Chondrocyte (in vitro differentiated cells): ENCODE results near the gene GUCY1A2. TPM values are rescaled to one million over a fixed set of nuclear protein-coding genes. Genes with fewer than 3 reads are reported as not detected.

Experiments
- DNase-seq: peaks from one replicate; pipeline ENCODE4 v3.0.0; 2021; ENCODE audit warnings: mixed read lengths, low spot score
- H3K27ac Mint-ChIP-seq: one replicate; pipeline ENCODE4 v1.8.0; 2021; ENCODE audit warnings: mild to moderate bottlenecking, moderate library complexity, mixed read lengths; ENCODE audit not compliant: unreplicated experiment
- H3K27me3 Mint-ChIP-seq: 2 replicates; pipeline ENCODE4 v1.8.0; 2021; ENCODE audit warnings: low read depth, mixed read lengths
- H3K36me3 Mint-ChIP-seq: 2 replicates; pipeline ENCODE4 v1.8.0; 2021; ENCODE audit warnings: low read depth, mixed read lengths
- H3K4me1 Mint-ChIP-seq: 2 replicates; pipeline ENCODE4 v1.8.0; 2021; ENCODE audit warnings: low read depth, mild to moderate bottlenecking, mixed read lengths
- H3K4me3 Mint-ChIP-seq: one replicate; pipeline ENCODE4 v1.8.0; 2021; ENCODE audit warnings: mild to moderate bottlenecking, moderate library complexity, mixed read lengths; ENCODE audit not compliant: unreplicated experiment
- H3K9me3 Mint-ChIP-seq: 2 replicates; pipeline ENCODE4 v1.8.0; 2021; ENCODE audit warnings: low read depth, mixed read lengths
- total RNA-seq: library from RNA; stranded (reverse); gene quantifications from 3 replicates; pipeline ENCODE4 v1.2.1, GENCODE V29; 2021
- TF ChIP-seq, protein P1 (sequence below): fragments of 200-600 bp; sonication (generic); IDR thresholded peaks from 2 replicates; pipeline ENCODE4 v1.5.0; 2021; ENCODE audit warnings: antibody characterized with exemption, mild to moderate bottlenecking, moderate library complexity

Gene GUCY1A2
- total RNA-seq, 1 donor from 2014 or later = 17.4 TPM

DNA sequence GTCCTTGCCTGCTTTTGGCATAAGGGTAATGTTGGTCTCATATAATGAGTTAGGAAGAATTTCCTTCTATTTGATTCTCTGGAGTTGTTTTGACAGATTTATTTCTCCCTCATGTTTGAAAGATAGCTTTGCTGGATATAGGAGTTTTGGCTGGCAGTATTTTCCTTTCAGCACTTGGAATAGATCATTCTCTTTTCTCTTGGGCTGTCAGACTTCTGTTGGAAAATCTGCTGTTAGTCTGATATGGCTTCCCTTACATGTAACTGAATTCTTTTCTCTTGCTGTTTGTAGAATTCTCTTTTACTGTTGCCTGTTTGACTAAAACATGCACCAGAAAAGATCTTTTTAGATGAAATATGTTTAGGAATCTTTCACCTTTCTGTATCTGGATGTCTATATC lies 165.5 kb downstream of the GUCY1A2 start:
- H3K4me1 Mint-ChIP-seq = no peaks in the 10 kb centered on the region
- no peak overlapping the region for H3K4me3 Mint-ChIP-seq
- H3K27me3 Mint-ChIP-seq = peaks cover 3% of the 10 kb centered on the region
- H3K27ac Mint-ChIP-seq = no peak overlapping the region
- peaks cover 26% of the 10 kb centered on the region for H3K9me3 Mint-ChIP-seq
- no peak for DNase-seq
- TF ChIP-seq, protein P1, sequence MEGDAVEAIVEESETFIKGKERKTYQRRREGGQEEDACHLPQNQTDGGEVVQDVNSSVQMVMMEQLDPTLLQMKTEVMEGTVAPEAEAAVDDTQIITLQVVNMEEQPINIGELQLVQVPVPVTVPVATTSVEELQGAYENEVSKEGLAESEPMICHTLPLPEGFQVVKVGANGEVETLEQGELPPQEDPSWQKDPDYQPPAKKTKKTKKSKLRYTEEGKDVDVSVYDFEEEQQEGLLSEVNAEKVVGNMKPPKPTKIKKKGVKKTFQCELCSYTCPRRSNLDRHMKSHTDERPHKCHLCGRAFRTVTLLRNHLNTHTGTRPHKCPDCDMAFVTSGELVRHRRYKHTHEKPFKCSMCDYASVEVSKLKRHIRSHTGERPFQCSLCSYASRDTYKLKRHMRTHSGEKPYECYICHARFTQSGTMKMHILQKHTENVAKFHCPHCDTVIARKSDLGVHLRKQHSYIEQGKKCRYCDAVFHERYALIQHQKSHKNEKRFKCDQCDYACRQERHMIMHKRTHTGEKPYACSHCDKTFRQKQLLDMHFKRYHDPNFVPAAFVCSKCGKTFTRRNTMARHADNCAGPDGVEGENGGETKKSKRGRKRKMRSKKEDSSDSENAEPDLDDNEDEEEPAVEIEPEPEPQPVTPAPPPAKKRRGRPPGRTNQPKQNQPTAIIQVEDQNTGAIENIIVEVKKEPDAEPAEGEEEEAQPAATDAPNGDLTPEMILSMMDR = no peak
- peaks cover 13% of the 10 kb centered on the region for H3K36me3 Mint-ChIP-seq

DNA sequence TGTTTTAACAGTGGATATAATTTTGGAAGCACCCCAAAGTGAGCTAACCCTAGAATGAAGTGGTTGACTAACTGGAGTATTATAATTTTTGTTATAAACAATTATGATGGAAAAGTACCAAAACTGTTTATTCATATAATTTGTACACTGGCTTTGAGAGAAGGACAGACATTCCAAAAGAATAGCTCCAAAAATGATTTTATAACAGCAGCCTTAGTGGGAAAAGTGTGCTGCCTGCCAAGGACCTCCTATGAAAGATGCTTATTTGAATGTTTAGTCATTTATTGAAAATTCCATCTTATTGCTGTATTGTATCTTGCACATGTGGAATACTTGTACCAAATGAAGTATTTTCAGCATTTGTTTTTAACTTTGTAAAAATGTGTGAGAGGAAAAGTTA lies 169.8 kb downstream of the GUCY1A2 start:
- H3K9me3 Mint-ChIP-seq = peaks cover 20% of the 10 kb centered on the region
- no peak overlapping the region for H3K4me3 Mint-ChIP-seq
- TF ChIP-seq, protein P1 = no peak
- peaks cover 3% of the 10 kb centered on the region for H3K27me3 Mint-ChIP-seq
- H3K36me3 Mint-ChIP-seq = peaks cover 10% of the 10 kb centered on the region
- DNase-seq = no peak
- H3K27ac Mint-ChIP-seq = no peak overlapping the region
- no peaks in the 10 kb centered on the region for H3K4me1 Mint-ChIP-seq

- Mint-ChIP-seq H3K27me3 (no peaks in the 10 kb centered on the region), H3K27ac (no peak overlapping the region), H3K36me3 (no peaks in the 10 kb centered on the region), H3K9me3 (no peaks in the 10 kb centered on the region), H3K4me1 (no peaks in the 10 kb centered on the region), H3K4me3 (no peak overlapping the region)
- no peak for DNase-seq
- TF ChIP-seq, protein P1 = no peak
These were observed 176.1 kb downstream of the GUCY1A2 start for GRCh38 chr11:106842134-106842533.

GRCh38 chr11:106840947-106841346 lies 177.3 kb downstream of the GUCY1A2 start:
- TF ChIP-seq, protein P1 = no peak
- Mint-ChIP-seq H3K4me3 (no peak overlapping the region), H3K4me1 (no peaks in the 10 kb centered on the region), H3K9me3 (no peaks in the 10 kb centered on the region), H3K27me3 (no peaks in the 10 kb centered on the region), H3K36me3 (no peaks in the 10 kb centered on the region), H3K27ac (no peak overlapping the region)
- DNase-seq = no peak

DNA sequence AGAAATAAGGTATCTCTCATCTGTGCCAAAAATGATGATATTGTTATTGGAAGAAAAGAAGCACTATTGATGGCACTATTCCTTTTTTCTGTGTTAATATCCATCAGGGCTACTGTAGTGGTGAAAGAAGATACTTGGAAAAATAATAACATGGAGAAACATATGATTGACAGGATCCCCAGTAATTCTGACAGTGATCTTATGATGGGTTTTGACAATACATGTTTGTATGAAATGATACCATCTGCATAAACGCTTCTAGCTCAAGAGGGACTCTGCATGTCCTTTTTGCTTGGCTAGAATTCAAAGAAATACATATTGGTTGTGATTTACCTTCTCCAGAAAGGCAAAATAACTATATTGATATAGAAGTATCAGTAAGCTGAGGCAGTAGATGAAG lies 178.1 kb downstream of the GUCY1A2 start:
- Mint-ChIP-seq H3K9me3 (no peaks in the 10 kb centered on the region), H3K4me3 (no peak overlapping the region), H3K27me3 (no peaks in the 10 kb centered on the region), H3K36me3 (no peaks in the 10 kb centered on the region), H3K4me1 (no peaks in the 10 kb centered on the region), H3K27ac (no peak overlapping the region)
- no peak for DNase-seq
- TF ChIP-seq, protein P1 = no peak
